ENCODE results near the gene MADCAM1.

The MADCAM1 gene

DNA sequence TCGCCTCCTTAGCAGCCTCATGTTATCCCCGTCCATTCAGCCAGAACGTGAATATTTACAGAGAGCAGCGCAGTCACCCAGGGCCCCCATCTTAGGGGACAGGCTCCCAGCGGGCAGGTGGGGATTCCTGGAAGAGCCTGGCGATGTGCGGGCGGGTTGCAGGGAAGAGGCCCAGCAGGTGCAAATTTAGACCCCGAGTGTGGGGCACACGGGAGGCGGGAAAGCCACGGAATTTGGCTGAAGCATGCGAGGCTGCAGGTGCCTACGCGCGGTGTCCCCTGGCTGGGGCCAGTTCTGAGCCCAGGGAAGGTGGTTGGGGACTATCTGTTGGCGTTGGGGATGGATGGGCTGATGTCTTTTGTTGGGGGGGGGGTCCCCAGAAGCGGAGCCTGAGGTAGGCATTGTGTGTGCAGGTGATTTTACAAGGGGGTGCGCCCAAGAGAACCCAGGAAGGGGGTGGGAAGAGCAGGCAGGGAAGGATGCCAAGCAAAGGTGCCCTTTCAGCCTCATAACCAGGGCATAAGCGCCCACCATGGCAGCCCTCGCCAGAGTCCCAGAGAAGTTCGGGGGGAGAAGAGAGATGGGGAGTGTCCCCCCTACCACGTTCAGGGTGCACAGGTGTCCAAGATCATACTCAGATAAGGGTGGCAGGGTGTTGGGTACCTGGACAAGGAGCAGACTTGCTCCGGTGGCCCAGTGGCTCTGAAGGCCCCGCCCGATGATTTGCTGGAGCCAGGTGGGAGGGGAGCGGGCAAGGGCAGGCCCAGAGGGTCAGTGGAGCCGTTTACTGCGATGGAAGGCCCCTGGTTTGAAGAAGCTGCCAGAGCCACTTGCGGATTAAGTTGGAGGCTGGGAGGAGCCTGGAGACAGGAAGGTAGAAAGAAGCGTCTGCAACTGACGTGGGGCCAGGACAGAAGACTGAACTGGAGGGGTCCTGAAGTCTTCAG is 12.2 kb downstream of the MADCAM1 start:
- no peak for DNase-seq (ENCODE audit: low spot score)

DNA sequence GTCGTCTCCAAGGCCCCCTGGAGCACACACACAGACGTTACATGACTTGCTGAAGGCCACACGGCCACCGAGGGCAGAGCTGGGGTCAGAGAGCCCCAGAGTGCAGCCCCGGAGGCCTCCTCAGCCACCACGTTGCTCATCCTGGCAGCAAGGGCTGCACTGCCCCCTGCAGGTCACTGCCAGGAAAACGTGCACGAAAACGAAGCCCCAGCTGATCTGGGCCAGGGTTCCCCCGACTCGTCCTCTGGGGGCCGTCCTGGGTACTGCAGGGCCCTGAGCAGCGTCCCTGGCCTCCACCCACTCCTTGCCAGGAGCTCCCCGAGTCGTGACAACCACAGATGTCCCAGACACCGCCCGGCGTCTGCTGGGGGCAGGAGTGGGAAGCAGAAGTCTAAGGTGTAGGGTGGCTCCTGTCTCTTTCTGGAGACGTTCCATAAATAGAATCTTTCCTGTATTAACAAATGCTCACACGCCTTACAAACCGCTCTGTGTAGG is 14.4 kb downstream of the MADCAM1 start:
- DNase-seq (ENCODE audit: low spot score) = peak; percentile 85

DNA sequence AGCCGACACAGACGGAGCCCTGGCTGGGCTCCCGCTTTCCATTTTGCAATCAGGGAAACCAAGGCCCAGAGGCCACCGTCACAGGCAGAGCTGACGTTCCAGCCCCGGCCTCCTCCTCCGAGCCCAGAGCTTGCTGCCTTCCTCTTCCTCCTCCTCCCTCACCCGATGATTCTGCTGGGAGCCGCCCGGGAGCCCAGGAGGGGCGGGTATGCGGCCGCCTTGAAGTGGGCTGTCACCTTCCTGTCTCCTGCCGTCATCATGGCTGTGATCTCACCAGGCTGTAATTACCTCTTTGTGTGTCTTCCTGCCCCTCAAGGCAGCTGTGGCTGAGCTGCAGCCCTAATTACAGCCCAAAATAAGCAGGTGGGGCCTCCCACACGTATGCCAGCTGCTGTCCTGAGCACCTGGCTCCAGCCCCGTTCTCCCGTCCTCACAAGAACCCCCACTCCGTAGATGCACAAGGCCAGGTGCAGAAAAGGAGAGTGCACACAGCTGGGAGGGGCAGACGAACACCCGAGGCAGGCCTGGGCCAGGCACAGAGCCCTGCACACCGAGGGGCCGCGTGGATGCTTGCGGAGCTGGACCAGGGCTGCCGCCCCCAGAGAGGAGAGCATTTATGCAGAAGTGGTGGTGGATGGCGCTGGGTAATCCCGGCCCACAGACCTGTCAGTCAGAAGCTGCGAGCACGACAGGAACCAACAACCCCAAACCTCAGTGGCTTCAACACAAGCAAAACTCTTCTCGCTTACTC is 15.0 kb downstream of the MADCAM1 start:
- DNase-seq (ENCODE audit: low spot score) = peak; percentile 85

- DNase-seq (ENCODE audit: low spot score) = no peak
Measured at GRCh38 chr19:512547-513365, 16.5 kb downstream of the MADCAM1 start.

DNA sequence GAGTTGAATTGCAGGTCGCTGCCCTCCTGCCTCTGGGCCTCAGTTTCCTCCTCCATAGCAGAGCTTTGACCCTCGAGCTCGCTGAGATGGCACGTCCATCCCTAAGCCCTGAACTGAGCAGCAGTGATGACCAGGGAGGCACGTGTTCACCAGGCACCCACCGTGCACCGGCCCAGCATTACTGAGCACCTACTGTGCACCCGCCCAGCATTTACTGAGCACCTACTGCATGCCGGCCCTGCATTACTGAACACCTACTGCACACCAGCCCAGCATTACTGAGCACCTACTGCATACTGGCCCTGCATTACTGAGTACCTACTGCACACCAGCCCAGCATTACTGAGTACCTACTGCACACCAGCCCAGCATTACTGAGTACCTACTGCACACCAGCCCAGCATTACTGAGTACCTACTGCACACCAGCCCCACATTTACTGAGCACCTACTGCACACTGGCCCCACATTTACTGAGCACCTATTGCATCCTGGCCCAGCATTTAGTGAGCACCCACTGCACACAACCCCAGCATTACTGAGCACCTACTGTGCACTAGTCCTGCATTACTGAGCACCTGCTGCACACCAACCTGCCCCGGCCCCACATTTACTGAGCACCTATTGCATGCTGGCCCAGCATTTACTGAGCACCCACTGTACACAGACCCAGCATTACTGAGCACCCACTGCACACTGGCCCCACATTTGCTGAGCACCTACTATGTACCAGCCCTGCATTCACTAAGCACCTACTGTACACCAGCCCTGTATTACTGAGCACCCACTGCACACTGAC is 17.3 kb downstream of the MADCAM1 start:
- no peak for DNase-seq (ENCODE audit: low spot score)

- no peak for DNase-seq (ENCODE audit: low spot score)
Measured at GRCh38 chr19:514166-514663, 17.9 kb downstream of the MADCAM1 start.

GRCh38 chr19:517721-518597 is 21.7 kb downstream of the MADCAM1 start:
- no peak for DNase-seq (ENCODE audit: low spot score)

DNA sequence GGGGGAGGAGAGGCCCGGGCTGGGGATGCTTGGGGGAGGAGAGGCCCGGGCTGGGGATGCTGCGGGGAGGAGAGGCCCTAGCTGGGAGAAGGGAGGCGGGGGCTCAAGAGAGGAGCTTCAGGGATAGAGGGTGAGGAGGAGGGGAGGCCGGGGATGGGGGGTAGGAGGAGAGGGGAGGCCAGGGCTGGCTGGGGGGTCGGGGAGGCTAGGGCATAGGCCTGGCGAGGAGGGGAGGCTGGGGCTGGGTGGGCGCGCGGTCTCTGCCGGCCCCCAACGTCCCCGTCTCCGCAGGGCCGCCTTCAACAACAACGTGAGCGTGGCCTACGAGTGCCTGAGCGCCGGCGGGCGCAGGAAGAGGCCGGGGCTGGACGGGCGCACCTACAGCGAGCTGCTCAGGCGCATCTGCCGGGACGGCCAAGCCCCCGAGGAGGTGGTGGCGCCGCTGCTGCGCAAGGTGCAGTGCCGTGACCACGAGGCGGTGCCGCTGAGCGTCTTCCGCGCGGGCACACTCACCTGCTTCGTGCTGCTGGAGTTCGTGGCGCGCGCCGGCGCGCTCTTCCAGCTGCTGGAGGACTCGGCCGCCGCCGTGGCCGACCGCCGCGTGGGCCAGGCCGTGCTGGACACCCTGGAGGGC is 22.4 kb downstream of the MADCAM1 start:
- no peak for DNase-seq (ENCODE audit: low spot score)

DNA sequence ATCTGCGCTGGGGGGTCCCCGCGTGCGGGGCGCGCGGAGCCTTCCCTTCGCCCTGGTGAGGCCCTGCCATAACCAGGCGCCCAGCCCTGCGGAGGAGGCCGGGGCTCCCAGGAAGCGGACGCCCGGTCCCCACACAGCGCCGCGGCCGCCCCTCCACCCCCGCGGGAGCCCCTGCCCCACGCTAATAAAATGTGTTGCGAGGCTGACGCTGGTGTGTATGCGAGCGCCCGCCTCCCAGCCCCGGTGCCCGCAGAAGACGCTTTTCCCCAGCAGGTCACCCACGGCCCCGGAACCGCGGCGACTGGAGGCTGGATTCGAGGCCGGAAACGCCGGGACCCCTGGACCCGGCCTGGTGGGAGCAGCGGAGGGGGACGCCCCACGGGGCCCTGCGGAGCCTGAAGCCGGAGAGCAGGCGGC is 23.2 kb downstream of the MADCAM1 start:
- no peak for DNase-seq (ENCODE audit: low spot score)

DNA sequence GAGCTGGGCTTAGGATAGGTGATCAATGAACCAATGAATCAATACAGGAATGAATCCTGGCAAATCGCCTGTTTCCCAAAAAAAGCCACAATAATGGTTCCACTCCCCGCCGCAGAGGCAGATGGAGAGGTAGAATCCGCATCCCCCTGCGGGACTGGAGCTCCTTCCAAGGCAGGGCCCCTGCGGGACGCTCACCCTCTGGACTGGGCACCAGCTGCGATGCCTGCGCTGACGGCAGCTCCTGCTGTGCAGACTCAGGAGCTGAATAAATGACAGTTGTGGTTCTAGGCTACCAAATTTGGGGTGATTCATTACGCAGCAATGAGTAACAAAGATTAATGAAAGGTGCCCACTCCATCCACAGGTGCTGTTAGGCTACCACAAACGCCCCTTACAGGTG is 26.4 kb downstream of the MADCAM1 start:
- DNase-seq (ENCODE audit: low spot score) = no peak

- DNase-seq (ENCODE audit: low spot score) = no peak
Measured at GRCh38 chr19:524062-524674, 27.9 kb downstream of the MADCAM1 start.

GRCh38 chr19:525029-525428 is 28.7 kb downstream of the MADCAM1 start:
- DNase-seq (ENCODE audit: low spot score) = no peak

DNA sequence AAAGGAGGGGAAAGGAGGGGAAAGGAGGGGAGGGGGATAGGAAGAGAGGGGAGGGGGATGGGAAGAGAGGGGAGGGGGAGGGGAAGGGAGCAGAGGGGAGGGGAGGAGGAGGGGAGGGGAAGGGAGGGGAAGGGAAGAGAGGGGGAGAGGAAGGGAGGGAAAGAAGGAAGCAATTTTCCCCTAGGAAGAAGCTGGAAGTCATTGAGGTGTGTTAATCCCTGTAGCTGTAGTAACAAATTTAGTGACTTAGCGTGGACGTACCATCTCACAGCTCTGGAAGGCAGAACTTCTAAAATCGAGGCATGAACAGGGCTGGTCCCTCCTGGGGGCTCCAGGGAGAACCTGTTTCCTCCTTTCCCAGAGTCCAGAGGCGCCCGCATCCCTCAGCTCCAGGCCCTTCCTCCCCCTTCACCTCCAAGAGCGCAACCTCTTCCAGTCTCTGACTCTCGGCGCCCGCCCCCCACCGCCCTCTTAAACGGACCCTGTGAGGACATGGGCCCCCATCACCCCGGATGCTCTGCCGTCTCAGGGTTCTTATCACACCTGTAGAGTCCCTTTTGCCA is 29.7 kb downstream of the MADCAM1 start:
- DNase-seq (ENCODE audit: low spot score) = no peak

DNA sequence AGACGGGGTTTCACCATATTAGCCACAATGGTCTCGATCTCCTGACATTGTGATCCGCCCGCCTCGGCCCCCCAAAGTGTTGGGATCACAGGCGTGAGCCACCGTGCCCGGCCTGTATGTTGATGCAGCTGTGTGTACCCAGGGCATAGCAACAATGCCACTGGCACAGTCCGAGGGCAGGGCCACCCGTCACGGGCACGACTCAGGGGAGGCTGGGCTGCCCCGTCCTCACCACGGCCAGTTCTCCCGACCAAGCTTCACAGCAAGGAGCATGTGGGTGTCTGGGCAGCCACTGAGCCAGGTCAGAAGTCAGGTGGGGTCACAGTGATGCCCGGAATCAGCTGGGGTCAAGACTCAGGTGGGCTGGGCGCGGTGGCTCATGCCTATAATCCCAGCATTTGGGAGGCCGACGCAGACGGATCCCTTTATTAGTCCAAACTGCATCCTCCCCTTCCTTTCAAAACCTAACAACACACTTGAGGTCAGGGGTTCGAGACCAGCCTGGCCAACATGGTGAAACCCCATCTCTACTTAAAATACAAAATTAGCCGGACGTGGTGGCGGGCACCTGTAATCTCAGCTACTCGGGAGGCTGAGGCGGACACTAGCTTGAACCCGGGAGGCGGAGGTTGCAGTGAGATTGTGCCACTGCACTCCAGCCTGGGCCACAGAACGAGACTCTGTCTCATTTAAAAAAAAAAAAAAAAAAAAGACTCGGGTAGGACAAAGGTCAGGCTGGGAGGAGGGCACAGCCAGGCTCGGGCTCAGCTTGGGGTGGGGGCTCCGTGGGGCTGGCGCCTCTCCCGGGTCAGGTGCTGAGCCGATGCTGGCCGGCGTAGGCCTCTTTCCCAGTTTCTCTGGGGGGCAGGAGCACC is 34.1 kb downstream of the MADCAM1 start:
- DNase-seq (ENCODE audit: low spot score) = peak; percentile 10

DNA sequence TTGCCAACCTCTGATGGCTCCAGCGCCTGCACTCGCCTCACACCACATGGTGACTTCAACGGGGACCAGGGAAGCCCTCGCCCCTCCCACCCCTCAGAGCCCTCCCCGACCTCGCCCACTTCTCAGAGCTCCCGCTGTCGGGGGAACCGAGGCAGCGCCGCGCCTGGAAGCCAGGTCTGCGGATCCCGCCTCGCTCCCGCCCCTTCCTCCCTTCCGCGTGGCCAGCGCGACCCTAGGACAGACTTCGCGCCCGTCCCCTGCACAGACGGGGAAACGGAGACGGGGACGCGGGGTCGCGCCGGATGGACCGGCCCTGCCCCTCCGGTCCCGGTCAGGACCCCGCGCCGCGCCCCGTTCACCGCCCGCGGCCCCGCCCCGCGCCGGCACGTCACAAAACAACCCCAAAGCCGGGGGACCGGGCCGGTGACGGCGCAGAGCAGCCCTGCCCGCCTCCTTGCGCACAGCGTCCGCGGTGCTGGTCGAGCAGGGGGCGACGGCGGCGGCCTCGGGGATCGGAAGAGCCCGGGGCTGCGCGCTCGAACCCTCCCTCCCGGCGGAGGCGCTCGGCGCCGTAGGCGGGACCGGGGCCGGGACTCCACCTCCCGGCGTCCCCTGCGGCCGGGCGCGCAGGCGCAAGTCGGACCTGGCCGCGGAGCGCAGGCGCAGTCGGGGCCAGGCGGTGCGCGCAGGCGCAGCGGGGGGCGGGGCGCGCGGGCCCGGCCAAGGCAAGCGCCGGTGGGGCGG is 34.9 kb downstream of the MADCAM1 start:
- DNase-seq (ENCODE audit: low spot score) = peak; percentile 84

DNA sequence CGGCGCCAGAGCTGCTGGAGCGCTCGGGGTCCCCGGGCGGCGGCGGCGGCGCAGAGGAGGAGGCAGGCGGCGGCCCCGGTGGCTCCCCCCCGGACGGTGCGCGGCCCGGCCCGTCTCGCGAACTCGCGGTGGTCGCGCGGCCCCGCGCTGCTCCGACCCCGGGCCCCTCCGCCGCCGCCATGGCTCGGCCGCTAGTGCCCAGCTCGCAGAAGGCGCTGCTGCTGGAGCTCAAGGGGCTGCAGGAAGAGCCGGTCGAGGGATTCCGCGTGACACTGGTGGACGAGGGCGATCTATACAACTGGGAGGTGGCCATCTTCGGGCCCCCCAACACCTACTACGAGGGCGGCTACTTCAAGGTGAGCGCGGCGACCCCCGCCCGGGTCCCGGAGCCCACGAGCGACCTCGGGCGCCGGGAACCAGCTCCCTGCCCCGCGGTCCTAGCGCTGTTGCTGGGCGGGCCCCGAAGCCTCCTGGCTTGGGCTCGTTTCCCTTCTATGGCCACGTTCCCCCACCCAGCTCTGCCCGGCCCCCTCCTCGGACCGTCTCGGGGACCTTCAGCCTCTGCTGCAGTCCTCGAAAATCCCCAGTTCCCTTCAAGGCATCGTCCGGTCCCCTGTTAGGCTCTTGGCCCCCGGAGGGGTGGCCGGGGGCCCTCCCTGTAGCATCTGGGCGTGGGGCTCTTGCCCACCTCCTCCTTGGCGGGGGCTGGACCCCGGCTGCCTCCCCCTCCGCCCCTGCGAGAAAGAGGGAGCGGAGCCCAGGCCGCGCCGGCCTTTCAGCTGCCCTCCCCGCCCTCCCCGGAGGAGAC is 35.7 kb downstream of the MADCAM1 start, which contains the start of gene CDC34:
TSS of gene CDC34 (plus strand) at position 8 of the 808 bp plus-strand sequence. CDS start at position 180, 172 bp downstream.
- DNase-seq (ENCODE audit: low spot score) = no peak

All from kidney capillary endothelial cell (primary cell).